HS-5 (cell line): Measurements from ENCODE around the gene ZBTB22.

Experiments used
- DNase-seq: peaks from one replicate; pipeline ENCODE4 v3.0.0-alpha.2; 2012; ENCODE audit warnings: low read depth

ZBTB22 gene

DNA sequence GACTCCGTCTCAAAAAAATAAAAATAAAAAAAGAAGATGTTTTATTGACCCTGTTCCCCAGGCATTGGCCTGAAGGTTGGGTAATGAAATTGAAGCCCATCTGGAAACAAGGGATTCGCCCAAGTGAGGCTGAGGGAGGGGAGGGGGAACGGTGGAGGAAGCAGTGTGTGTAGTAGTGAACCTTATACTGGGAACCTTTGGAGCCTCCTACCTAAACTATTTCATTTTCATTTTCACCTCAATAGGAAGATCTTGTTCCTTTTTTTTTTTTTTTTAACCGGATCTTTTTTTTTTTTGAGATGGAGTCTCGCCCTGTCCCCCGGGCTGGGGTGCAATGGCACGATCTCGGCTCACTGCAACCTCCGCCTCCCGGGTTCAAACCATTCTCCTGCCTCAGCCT is 13.2 kb upstream of the ZBTB22 start:
- DNase-seq, result no peak

GRCh38 chr6:33329058-33329457 is 11.5 kb upstream of the ZBTB22 start:
- no peak for DNase-seq

DNA sequence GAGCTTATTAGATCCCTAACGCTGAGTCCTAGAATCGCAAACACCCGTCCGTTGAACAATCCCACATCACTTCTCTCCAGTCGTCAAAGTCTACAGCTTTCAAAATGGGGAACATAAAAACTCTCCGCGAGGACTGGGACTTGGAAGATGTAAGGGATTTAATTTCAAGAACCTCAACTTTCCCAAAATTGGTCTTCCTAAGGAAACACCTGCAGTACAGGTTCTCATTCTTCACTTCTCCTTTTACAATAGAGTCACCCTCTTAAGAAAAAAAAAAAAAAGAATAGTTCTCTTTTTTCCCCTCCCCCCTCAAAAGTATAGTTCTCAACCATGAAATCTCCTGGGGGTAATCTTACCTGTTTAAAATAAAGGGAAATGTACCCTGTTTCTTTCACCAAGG is 6.6 kb upstream of the ZBTB22 start:
- no peak for DNase-seq

DNA sequence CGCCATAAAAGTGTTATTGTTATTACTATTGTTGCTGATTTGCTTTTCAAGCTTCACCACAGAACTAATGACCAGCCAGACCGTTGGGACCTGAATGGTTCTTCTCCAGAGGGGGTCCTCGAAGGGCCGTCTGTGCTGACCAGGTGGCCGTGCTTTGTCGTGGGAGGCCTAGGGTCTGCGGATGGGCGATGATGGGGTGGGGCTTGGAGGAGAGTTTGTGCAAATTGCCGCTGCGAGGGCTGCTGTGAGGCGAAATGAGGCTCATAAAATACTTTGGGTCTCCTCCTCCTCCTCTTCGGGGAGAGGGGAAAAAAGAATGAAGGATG is 6.0 kb upstream of the ZBTB22 start:
- DNase-seq, result no peak

DNA sequence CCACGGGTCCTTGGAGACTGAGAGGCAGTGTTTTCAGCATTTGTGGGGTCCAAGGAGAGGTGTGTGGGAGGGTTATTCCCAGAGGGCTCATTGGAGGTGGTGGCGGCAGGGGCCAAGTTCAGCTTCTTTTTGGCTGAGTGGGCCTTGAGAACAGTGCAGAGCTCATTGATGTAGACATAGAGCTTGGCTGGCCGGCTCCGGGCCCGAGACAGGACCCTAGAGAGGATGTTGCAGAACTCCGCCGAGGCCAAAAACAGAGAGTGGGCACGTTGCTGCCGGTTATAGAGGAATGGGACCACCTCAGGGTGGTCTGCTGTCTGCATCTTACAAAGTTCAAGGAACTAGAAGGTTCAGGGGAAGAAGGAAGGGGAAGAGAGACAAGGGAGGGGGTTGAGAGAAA is 3.7 kb upstream of the ZBTB22 start:
- no peak for DNase-seq

- DNase-seq, result peak; percentile 88
Measured at GRCh38 chr6:33320315-33321181, 3.0 kb upstream of the ZBTB22 start.

GRCh38 chr6:33319939-33320314 is 2.4 kb upstream of the ZBTB22 start:
- no peak for DNase-seq

- DNase-seq, result no peak
Measured at GRCh38 chr6:33318426-33319073, 1.0 kb upstream of the ZBTB22 start.

DNA sequence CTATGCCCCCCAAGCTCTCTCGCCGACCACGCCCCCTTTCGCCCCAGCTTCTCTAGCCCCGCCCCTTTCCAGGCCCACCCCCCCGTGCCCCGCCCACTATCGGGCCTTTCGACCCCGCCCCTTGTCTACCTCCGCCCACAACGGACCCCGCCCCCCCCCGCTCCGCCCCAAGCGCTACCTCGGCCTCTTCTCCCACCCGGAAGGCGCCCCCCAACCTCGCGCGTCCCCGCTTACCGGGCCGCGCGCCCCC is 200 bp downstream of the ZBTB22 start:
- DNase-seq, result no peak

DNA sequence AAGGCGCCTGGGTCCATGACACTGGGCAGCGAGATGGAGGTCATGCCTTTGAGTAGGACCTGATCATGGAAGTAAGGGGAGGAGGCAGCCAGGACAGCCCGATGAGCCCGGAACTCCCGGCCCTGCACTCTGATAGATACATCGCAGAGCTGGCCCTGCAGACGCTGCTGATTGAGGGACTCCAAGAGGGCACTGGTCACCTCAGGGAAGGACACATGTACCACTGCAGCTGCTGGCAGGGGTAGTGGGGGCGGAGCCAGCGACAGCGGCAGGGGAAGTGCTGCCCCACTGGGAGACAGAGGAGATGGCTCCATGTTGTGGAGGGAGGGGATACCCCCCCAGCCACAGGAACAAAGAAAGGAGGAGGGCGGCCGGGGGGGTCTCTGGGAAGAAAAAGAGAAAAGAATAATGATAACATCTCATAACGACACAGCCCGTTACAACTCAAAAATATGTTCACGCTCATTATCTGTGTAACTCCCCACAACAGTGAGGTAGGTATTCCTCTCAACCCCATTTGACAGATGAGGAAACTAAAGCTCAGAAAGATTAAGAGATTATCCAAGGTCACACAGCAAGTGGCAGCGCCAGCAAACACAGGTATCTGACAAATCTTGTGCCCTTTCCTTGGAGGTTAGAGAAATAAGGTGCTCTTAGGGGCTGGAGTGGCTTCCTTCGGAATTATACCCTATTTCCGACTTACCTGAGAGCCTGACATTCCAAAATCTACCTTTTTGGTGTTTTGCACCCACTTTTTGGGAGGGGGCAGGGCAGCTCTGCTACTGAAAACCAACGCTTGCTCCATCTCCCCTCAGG is 733 bp downstream of the ZBTB22 start:
- DNase-seq, result no peak

- DNase-seq, result no peak
Measured at GRCh38 chr6:33315793-33316602, 1.5 kb downstream of the ZBTB22 start.

GRCh38 chr6:33314943-33315792 is 2.4 kb downstream of the ZBTB22 start:
- no peak for DNase-seq

DNA sequence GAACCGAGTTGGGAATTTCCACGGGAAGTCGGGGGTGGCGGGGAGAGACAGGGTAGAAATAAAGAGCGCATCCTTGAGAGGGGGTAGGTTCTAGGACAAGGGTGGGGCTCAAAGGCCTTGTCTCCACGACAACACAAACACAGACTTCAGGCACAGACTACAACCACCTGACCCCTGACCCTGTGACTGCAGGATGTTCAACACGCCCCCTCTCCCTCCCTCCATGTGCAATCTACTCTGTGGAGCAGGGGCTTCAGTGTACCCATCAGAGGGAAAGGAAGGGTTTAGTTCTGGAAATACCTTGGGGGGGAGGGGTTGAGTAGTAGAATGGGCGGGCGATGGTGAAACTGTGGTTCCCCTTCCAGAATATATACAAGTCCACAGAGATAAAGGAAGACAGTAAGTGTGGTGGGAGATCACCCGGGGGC is 3.0 kb downstream of the ZBTB22 start:
- DNase-seq, result peak; percentile 56

GRCh38 chr6:33313709-33314514 is 3.6 kb downstream of the ZBTB22 start, which contains the start of gene TAPBP:
TSS of gene TAPBP (minus strand) at chr6:33314078. CDS start at chr6:33314041, 37 bp downstream.
- DNase-seq, result no peak

- DNase-seq, result no peak
Measured at GRCh38 chr6:33313105-33313708, 4.3 kb downstream of the ZBTB22 start.

DNA sequence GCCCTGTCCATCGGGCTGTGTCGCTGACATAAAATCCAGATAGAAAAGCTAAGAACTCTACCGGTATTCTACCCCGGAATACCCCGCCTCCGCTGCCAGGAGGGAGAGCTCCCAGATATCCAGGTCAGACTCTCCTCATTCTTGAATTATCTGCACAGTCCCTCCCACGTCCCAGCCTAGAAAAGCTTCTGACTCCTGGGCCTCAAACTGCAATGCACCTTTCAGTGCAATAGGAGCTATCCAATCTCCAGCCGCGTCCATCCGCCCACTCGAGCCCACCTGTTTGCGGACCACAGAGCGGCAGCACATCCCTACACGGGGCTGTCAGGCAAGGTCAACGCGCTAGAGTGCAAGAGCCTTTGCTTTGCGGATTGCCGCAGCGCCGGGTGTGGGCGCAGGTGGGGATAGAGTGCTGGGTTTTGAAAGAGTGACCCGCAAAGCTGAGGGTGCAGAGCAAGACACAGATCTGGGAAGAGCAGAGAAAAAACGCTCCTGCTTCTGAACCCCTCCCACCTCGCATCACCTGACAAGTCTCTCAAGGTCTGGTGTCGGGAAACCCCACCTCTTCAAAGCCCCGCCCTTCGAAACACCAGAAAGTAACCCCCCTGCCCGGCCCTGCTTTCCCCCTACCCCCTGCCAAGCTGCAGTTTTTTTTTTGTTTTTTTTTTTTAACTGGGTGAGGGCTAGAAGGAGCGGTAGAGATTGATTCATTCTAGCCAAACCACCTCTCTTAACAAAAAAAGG is 5.0 kb downstream of the ZBTB22 start:
- no peak for DNase-seq

DNA sequence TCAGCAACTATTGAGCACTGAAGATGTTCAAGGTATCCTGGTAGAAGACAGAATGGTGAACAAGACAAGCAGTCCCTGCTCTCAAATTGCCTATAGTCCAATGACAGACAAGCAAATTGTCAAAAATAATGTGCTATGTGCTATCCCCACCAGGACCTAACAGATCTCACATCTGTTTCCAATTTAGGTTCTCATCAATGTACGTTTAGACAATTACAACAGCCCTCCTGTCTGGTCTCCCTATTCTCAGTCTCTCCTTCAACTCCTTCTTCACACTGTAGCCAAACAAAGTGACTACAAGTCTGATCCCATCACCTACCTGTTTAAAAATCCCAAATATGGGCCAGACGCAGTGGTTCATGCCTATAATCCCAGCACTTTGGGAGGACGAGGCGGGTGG is 11.2 kb downstream of the ZBTB22 start:
- DNase-seq, result no peak

- DNase-seq, result no peak
Measured at GRCh38 chr6:33305052-33305451, 12.5 kb downstream of the ZBTB22 start.

DNA sequence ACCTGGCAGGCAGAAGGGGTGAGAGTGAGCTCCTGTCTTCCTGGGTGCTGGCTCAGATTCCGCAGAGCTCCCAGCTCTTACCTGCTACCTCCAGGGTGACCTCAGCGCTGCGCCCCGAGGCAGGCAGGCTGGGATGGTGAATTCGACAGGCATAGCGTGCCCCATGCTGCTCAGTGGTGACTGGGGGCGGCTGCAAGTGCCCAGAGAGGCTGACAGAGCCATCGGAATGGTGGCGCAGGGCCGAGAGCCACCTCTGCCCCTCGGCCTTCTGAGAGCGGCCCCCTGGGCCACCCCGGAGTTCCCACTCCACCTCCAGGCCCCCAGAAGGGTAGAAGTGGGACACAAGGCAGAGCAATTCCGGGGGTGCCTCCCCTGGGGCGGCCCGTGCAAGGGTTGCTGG is 13.3 kb downstream of the ZBTB22 start:
- no peak for DNase-seq
